Activated T-cell treated with anti-CD3 and anti-CD28 coated beads, Interleukin-2, amount 50 U/mL, for 72 hours (primary cell): ENCODE measurements around the gene ENTPD2. TPM values are rescaled to one million over a fixed set of nuclear protein-coding genes. Genes with fewer than 3 reads are reported as not detected.

Experiments
- ATAC-seq, 2 donors: fragments of 150-1000 bp; cut with Tn5 transposase; replicated peaks in 1 of 2; 2 replicates each; pipeline ENCODE4 v1.10.0; 2021; ENCODE audit warnings: moderate library complexity in 2 of 2, mild to moderate bottlenecking in 1 of 2
- DNase-seq, 2 donors: peaks; one replicate each; pipeline ENCODE4 v3.0.0; 2021 to 2022; ENCODE audit warnings: mixed read lengths in 1 of 2
- H3K27ac Mint-ChIP-seq: one replicate; pipeline ENCODE4 v1.8.0; 2022; ENCODE audit warnings: mild to moderate bottlenecking, moderate library complexity, mixed read lengths
- H3K27me3 Mint-ChIP-seq: one replicate; pipeline ENCODE4 v1.8.0; 2022; ENCODE audit warnings: low read depth, mixed read lengths
- H3K36me3 Mint-ChIP-seq, 2 donors: one replicate each; pipeline ENCODE4 v1.8.0; 2022; ENCODE audit warnings: mixed read lengths in 2 of 2, mild to moderate bottlenecking in 1 of 2; ENCODE audit not compliant: insufficient read depth in 2 of 2
- H3K4me1 Mint-ChIP-seq: one replicate; pipeline ENCODE4 v1.8.0; 2022; ENCODE audit warnings: low read depth, mixed read lengths
- H3K4me3 Mint-ChIP-seq, 2 donors: one replicate each; pipeline ENCODE4 v1.8.0; 2022; ENCODE audit warnings: mild to moderate bottlenecking in 2 of 2, mixed read lengths in 2 of 2, moderate library complexity in 2 of 2
- H3K9me3 Mint-ChIP-seq, 2 donors: one replicate each; pipeline ENCODE4 v1.8.0; 2022; ENCODE audit warnings: mixed read lengths in 2 of 2
- total RNA-seq, 2 donors: library from RNA; stranded (reverse); gene quantifications; one replicate each; pipeline ENCODE4 v1.2.3, GENCODE V29; 2022

ENTPD2 gene
- total RNA-seq, 2 donors from 2014 or later, result 0.28 to 0.48 TPM

GRCh38 chr9:137052293-137052692 is 1.6 kb downstream of the ENTPD2 start:
- no peak overlapping the region for H3K27ac Mint-ChIP-seq
- H3K9me3 Mint-ChIP-seq, result no peaks in the 10 kb centered on the region
- H3K4me3 Mint-ChIP-seq, result no peak overlapping the region
- ATAC-seq, result no peak
- H3K36me3 Mint-ChIP-seq, result no peaks in the 10 kb centered on the region
- peaks cover 21% of the 10 kb centered on the region for H3K27me3 Mint-ChIP-seq
- no peak for DNase-seq
- no peaks in the 10 kb centered on the region for H3K4me1 Mint-ChIP-seq

GRCh38 chr9:137051145-137051724 is 2.6 kb downstream of the ENTPD2 start:
- no peak for ATAC-seq

GRCh38 chr9:137050570-137050969 is 3.3 kb downstream of the ENTPD2 start:
- Mint-ChIP-seq H3K4me3 (no peak overlapping the region), H3K27ac (no peak overlapping the region), H3K4me1 (peaks cover 5% of the 10 kb centered on the region), H3K9me3 (no peaks in the 10 kb centered on the region), H3K36me3 (no peaks in the 10 kb centered on the region), H3K27me3 (peaks cover 26% of the 10 kb centered on the region)
- ATAC-seq, result no peak
- DNase-seq, result no peak

More at GRCh38 chr9:137051145-137051724, 2.6 kb downstream of the ENTPD2 start:
- DNase-seq, result no peak
- Mint-ChIP-seq H3K27me3 (peaks cover 26% of the 10 kb centered on the region), H3K4me1 (peaks cover 4% of the 10 kb centered on the region), H3K4me3 (no peak overlapping the region), H3K36me3 (no peaks in the 10 kb centered on the region), H3K9me3 (no peaks in the 10 kb centered on the region), H3K27ac (no peak overlapping the region)

GRCh38 chr9:137049544-137050449 is 4.1 kb downstream of the ENTPD2 start:
- Mint-ChIP-seq H3K9me3 (no peaks in the 10 kb centered on the region), H3K36me3 (no peaks in the 10 kb centered on the region), H3K27ac (no peak overlapping the region), H3K4me3 (no peak overlapping the region), H3K4me1 (peaks cover 8% of the 10 kb centered on the region), H3K27me3 (peaks cover 30% of the 10 kb centered on the region)
- ATAC-seq (peak; percentile 48 to 54), DNase-seq (peak; percentile 79 to 82)

GRCh38 chr9:137048655-137049543 is 5.0 kb downstream of the ENTPD2 start:
- Mint-ChIP-seq H3K9me3 (no peaks in the 10 kb centered on the region), H3K4me3 (no peak overlapping the region), H3K27me3 (peaks cover 34% of the 10 kb centered on the region), H3K4me1 (peaks cover 16% of the 10 kb centered on the region), H3K36me3 (no peaks in the 10 kb centered on the region), H3K27ac (no peak overlapping the region)
- ATAC-seq, result no peak
- DNase-seq, result no peak

GRCh38 chr9:137046088-137046787 is 7.6 kb downstream of the ENTPD2 start, which contains the start of gene NPDC1:
Gene NPDC1, minus strand, starts transcription at chr9:137046177. Its CDS starts 188 bp downstream, at chr9:137045989.
- H3K4me3 Mint-ChIP-seq, result peak within 1 kb of the TSS; percentile 79 to 84
- no peak within 1 kb of the TSS for H3K27ac Mint-ChIP-seq
- ATAC-seq (peak; percentile 74 to 80), DNase-seq (peak; percentile 88 to 90)
- H3K36me3 Mint-ChIP-seq, result no peaks in the 10 kb centered on the region
- peaks cover 21% of the 10 kb centered on the region for H3K4me1 Mint-ChIP-seq
- peaks cover 34% of the 10 kb centered on the region for H3K27me3 Mint-ChIP-seq
- no peaks in the 10 kb centered on the region for H3K9me3 Mint-ChIP-seq

- peak; percentile 29 to 32 for ATAC-seq
- Mint-ChIP-seq H3K36me3 (no peaks in the 10 kb centered on the region), H3K27me3 (peaks cover 34% of the 10 kb centered on the region), H3K4me3 (peak overlapping the region; percentile 79 to 84), H3K9me3 (no peaks in the 10 kb centered on the region), H3K4me1 (peaks cover 21% of the 10 kb centered on the region), H3K27ac (no peak overlapping the region)
- DNase-seq, result peak; percentile 40 to 41
Observed at GRCh38 chr9:137045294-137046087, 8.4 kb downstream of the ENTPD2 start.

GRCh38 chr9:137044502-137045177 is 9.2 kb downstream of the ENTPD2 start:
- peaks cover 28% of the 10 kb centered on the region for H3K27me3 Mint-ChIP-seq
- no peaks in the 10 kb centered on the region for H3K36me3 Mint-ChIP-seq
- no peak for DNase-seq
- ATAC-seq, result no peak
- no peaks in the 10 kb centered on the region for H3K9me3 Mint-ChIP-seq
- H3K27ac Mint-ChIP-seq, result no peak overlapping the region
- peaks cover 21% of the 10 kb centered on the region for H3K4me1 Mint-ChIP-seq
- peak overlapping the region; percentile 76 to 84 for H3K4me3 Mint-ChIP-seq

- no peak for ATAC-seq
- DNase-seq, result no peak
- H3K36me3 Mint-ChIP-seq, result no peaks in the 10 kb centered on the region
- H3K27ac Mint-ChIP-seq, result no peak overlapping the region
- H3K4me1 Mint-ChIP-seq, result peaks cover 21% of the 10 kb centered on the region
- no peaks in the 10 kb centered on the region for H3K9me3 Mint-ChIP-seq
- H3K27me3 Mint-ChIP-seq, result peaks cover 23% of the 10 kb centered on the region
- H3K4me3 Mint-ChIP-seq, result peak overlapping the region in 1 of 2 donors; percentile 84
Observed at GRCh38 chr9:137044037-137044436, 9.8 kb downstream of the ENTPD2 start.

GRCh38 chr9:137042751-137043727 is 10.8 kb downstream of the ENTPD2 start:
- DNase-seq (no peak), ATAC-seq (no peak)
- Mint-ChIP-seq H3K4me1 (peaks cover 21% of the 10 kb centered on the region), H3K27ac (no peak overlapping the region), H3K4me3 (no peak overlapping the region), H3K27me3 (peaks cover 21% of the 10 kb centered on the region), H3K9me3 (no peaks in the 10 kb centered on the region), H3K36me3 (peaks cover 0 to 5% of the 10 kb centered on the region in 2 donors)
